Neuron (in vitro differentiated cells): ENCODE data around the gene FHIT.

Experiments used
- H2AFZ ChIP-seq: one replicate; pipeline ENCODE4 v1.6.1; 2013; ENCODE audit warnings: low read depth, mild to moderate bottlenecking, inconsistent platforms, low read length, moderate library complexity
- H3K27me3 ChIP-seq: one replicate; pipeline ENCODE4 v1.6.1; 2013; ENCODE audit warnings: low read length; ENCODE audit not compliant: insufficient read depth
- H3K36me3 ChIP-seq: one replicate; pipeline ENCODE4 v1.6.1; 2013; ENCODE audit warnings: low read length; ENCODE audit not compliant: insufficient read depth
- H3K4me1 ChIP-seq: one replicate; pipeline ENCODE4 v1.6.1; 2013; ENCODE audit warnings: low read length; ENCODE audit not compliant: insufficient read depth
- H3K4me3 ChIP-seq: 2 replicates; pipeline ENCODE4 v1.5.1; 2013; ENCODE audit warnings: mild to moderate bottlenecking, low read length, moderate library complexity
- H3K9me3 ChIP-seq: one replicate; pipeline ENCODE4 v1.6.1; 2013; ENCODE audit warnings: low read length

Gene FHIT

DNA sequence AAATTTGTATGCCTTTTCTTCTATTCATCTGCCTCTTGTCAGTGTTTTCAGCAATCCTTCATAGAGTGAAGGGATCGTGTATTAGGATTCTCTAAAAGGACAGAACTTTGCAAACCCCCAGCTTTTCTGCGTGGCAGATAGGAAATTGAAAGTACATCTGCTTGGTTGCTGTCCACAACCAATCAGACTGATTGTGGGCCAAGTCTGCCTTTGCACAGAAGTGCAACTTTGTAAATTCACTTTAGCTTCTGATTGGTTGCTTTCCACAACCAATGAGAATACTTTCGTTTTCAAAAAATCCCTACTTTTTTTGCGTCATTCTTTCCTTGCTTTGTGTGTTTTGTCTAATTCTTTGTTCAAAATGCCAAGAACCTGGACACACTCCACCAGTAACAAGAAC, 847.4 kb downstream of the FHIT start:
- no peaks in the 10 kb centered on the region for H3K27me3 ChIP-seq
- no peak overlapping the region for H2AFZ ChIP-seq
- H3K9me3 ChIP-seq = no peaks in the 10 kb centered on the region
- no peak overlapping the region for H3K4me3 ChIP-seq
- H3K4me1 ChIP-seq = peaks cover 3% of the 10 kb centered on the region
- H3K36me3 ChIP-seq = no peaks in the 10 kb centered on the region

DNA sequence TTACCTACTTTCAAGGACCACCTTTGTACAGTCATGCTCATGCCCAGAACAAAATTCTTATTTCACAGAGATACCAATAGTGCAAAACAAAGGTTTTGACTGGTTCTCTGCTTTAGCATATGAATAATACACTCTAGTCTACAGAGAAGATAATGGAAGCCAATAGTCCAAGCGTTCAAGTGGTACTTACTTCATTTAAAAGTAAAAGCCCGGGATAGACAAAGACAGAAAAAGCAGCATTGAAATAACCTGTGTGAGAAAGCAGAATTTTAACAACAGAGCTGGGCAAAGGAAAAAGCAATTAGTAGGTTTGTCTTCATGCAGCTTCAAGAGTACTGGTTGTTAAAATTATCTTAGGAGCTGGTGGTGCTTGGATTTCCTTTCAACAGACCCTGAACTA, 848.3 kb downstream of the FHIT start:
- Histone ChIP-seq H3K9me3 (no peaks in the 10 kb centered on the region), H3K4me3 (no peak overlapping the region), H2AFZ (no peak overlapping the region), H3K27me3 (no peaks in the 10 kb centered on the region), H3K36me3 (no peaks in the 10 kb centered on the region), H3K4me1 (peaks cover 3% of the 10 kb centered on the region)

- no peaks in the 10 kb centered on the region for H3K27me3 ChIP-seq
- H3K36me3 ChIP-seq = no peaks in the 10 kb centered on the region
- H3K4me1 ChIP-seq = peaks cover 3% of the 10 kb centered on the region
Measured at GRCh38 chr3:60399861-60400845, 851.1 kb downstream of the FHIT start.

GRCh38 chr3:60399292-60399691, 852.0 kb downstream of the FHIT start:
- no peaks in the 10 kb centered on the region for H3K9me3 ChIP-seq
- H2AFZ ChIP-seq = no peak overlapping the region
- H3K27me3 ChIP-seq = no peaks in the 10 kb centered on the region
- H3K36me3 ChIP-seq = no peaks in the 10 kb centered on the region
- H3K4me3 ChIP-seq = no peak overlapping the region
- H3K4me1 ChIP-seq = peaks cover 5% of the 10 kb centered on the region

More at GRCh38 chr3:60399861-60400845, 851.1 kb downstream of the FHIT start:
- no peaks in the 10 kb centered on the region for H3K9me3 ChIP-seq
- H3K4me3 ChIP-seq = no peak overlapping the region
- H2AFZ ChIP-seq = no peak overlapping the region

DNA sequence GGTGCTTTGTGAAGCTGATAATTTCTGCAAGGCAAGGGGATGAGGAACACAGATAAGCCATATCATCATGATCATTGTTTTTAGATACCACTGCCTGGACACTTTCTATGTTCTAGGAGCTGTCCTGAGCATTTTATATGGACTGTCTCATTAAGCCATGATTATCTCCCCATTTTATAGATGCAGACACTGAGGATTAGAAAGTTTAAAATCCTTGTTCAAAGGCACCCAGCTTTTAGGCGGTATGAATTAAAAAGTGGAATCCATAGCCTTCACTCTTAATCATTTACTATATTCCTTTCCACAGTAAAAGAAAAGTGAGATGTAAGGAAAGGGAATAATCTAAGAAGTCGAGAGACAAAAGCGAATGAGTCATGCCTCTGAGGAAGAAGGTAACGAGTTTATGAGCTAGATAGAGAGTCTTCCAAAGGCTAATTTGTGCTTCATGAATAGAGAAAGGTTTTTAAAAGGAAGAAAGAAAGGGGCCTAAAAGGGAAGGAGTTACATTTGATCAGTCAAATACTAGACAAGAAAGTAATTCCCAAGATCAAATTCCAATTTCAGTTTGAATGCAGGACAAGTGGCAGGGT, 856.0 kb downstream of the FHIT start:
- H3K27me3 ChIP-seq = no peaks in the 10 kb centered on the region

DNA sequence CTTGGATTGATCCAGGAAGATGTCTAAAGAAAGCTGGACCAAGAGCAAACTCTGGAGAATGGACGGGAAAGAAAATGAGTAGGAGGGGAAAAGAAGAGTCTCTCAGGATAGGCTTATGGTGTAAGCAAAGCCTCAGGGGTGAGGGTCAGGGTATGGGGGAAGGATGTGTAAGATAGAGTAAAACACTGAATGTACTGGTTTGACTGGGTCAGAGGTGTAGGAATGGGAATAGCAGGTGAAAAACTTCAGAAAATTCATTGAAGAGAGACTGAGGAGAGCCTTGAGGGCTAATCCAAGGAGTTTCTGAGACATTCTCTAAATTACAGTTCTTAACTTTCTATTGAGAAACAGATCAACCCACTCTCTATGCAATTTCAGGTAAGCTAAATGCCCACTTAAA, 857.3 kb downstream of the FHIT start:
- Histone ChIP-seq H3K9me3 (no peaks in the 10 kb centered on the region), H3K36me3 (no peaks in the 10 kb centered on the region), H3K27me3 (no peaks in the 10 kb centered on the region)

More for the DNA sequence above, 856.0 kb downstream of the FHIT start:
- Histone ChIP-seq H3K9me3 (no peaks in the 10 kb centered on the region), H2AFZ (no peak overlapping the region), H3K36me3 (no peaks in the 10 kb centered on the region), H3K4me1 (peaks cover 5% of the 10 kb centered on the region), H3K4me3 (no peak overlapping the region)

GRCh38 chr3:60392501-60392900, 858.8 kb downstream of the FHIT start:
- H3K27me3 ChIP-seq = no peaks in the 10 kb centered on the region
- peaks cover 2% of the 10 kb centered on the region for H3K4me1 ChIP-seq
- H2AFZ ChIP-seq = no peak overlapping the region
- no peaks in the 10 kb centered on the region for H3K36me3 ChIP-seq
- H3K9me3 ChIP-seq = no peaks in the 10 kb centered on the region
- H3K4me3 ChIP-seq = no peak overlapping the region

More for the DNA sequence above, 857.3 kb downstream of the FHIT start:
- H3K4me3 ChIP-seq = no peak overlapping the region
- H3K4me1 ChIP-seq = peaks cover 2% of the 10 kb centered on the region
- H2AFZ ChIP-seq = no peak overlapping the region

- Histone ChIP-seq H3K36me3 (no peaks in the 10 kb centered on the region), H3K4me3 (no peak overlapping the region), H3K27me3 (no peaks in the 10 kb centered on the region), H3K9me3 (no peaks in the 10 kb centered on the region), H3K4me1 (peaks cover 2% of the 10 kb centered on the region), H2AFZ (no peak overlapping the region)
Measured at GRCh38 chr3:60391292-60391691, 860.0 kb downstream of the FHIT start.

- no peaks in the 10 kb centered on the region for H3K36me3 ChIP-seq
- H2AFZ ChIP-seq = no peak overlapping the region
- H3K4me3 ChIP-seq = no peak overlapping the region
- no peaks in the 10 kb centered on the region for H3K27me3 ChIP-seq
- no peaks in the 10 kb centered on the region for H3K4me1 ChIP-seq
- H3K9me3 ChIP-seq = no peaks in the 10 kb centered on the region
Measured at GRCh38 chr3:60388731-60389130, 862.5 kb downstream of the FHIT start.

DNA sequence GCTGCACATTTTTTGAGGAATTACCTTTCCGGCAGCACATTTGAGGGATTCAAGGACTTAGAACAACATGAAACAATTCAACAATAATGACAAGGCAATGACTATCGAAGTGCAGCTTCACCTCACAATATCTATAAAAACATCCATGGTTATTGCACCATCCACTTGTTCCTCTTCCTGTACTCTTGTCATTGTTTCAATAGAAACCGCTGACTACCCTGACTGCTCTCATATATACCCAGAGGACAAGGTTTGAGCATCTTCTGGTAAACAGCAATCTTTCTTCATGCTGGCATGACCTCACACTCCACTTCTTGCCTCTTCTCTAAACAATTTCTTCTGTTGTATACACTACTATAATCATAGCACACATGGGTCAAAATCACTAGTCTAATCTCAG, 864.9 kb downstream of the FHIT start:
- no peaks in the 10 kb centered on the region for H3K9me3 ChIP-seq
- no peak overlapping the region for H2AFZ ChIP-seq
- H3K27me3 ChIP-seq = no peaks in the 10 kb centered on the region
- H3K4me1 ChIP-seq = no peaks in the 10 kb centered on the region
- H3K4me3 ChIP-seq = no peak overlapping the region
- H3K36me3 ChIP-seq = no peaks in the 10 kb centered on the region

DNA sequence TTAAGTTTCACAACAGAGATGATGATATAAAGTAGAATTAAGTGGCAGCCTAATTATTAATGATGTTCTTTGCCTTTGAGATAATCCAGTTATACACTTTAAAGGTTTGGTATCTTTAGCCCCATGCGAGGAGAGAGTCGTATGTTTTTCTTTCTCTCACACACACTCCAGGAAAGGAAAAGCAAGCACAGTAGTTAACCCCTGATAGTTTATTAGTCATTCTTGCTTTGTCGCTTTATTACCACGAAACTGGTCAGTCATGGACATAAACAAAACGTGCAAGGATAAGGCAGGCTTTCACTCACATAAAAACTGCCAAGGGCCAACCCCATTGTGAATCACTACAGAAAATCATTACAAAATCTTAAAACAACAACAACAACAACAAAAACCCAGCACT, 866.9 kb downstream of the FHIT start:
- Histone ChIP-seq H3K36me3 (no peaks in the 10 kb centered on the region), H3K4me1 (no peaks in the 10 kb centered on the region), H3K4me3 (no peak overlapping the region), H3K27me3 (no peaks in the 10 kb centered on the region), H2AFZ (no peak overlapping the region), H3K9me3 (no peaks in the 10 kb centered on the region)

DNA sequence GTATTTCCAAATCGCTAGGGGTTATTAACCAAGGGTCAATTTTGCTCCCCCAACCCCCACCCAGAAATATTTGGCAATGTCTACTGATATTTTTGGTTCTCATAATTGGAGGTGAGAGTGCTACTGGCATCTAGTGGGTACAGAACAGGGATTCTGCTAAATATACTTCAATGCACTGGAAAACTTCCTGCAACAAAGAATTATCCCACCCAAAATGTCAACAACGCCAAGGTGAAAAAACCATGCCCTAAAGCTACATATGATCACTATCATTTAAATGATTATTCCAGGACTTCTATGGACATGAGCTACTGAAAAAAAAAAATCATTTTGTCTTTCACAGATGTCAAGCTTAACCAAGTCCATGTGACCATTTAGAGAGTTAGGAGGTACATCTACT, 867.9 kb downstream of the FHIT start:
- Histone ChIP-seq H3K36me3 (no peaks in the 10 kb centered on the region), H2AFZ (no peak overlapping the region), H3K4me1 (no peaks in the 10 kb centered on the region), H3K27me3 (no peaks in the 10 kb centered on the region), H3K9me3 (no peaks in the 10 kb centered on the region), H3K4me3 (no peak overlapping the region)

DNA sequence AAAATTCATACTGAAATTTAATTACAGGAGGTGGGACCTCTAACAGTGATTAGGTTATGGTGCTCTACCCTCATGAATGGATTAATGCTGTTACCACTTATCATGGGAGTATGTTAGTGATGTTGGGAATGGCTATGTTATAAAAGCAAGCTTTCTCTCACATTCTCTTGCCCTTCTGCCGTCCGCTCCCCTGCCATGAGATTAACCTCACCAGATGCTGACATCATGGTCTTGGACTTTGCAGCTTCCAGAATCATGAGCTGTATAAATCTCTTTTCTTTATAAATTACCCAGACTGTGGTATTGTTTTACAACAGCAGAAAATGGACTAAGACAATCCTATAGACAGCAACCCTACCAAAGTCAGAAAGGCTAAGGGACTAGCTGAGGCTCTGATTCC, 884.8 kb downstream of the FHIT start:
- Histone ChIP-seq H3K4me3 (no peak overlapping the region), H3K4me1 (no peaks in the 10 kb centered on the region), H2AFZ (no peak overlapping the region), H3K27me3 (no peaks in the 10 kb centered on the region), H3K36me3 (no peaks in the 10 kb centered on the region), H3K9me3 (no peaks in the 10 kb centered on the region)
